Suprapubic skin (tissue), 4 donors: ENCODE results near the gene ABCC1. TPM values are rescaled to one million over a fixed set of nuclear protein-coding genes. Genes with fewer than 3 reads are reported as not detected.

Experiments
- DNase-seq, 2 donors: peaks; one replicate each; pipeline ENCODE4 v3.0.0-alpha.2; 2019; ENCODE audit warnings: low spot score in 2 of 2
- H3K27ac ChIP-seq: fragments of 200-600 bp; sonication (generic); one replicate; pipeline ENCODE4 v1.5.1; 2019
- H3K27me3 ChIP-seq: fragments of 200-600 bp; sonication (generic); one replicate; pipeline ENCODE4 v1.5.1; 2019
- H3K36me3 ChIP-seq: fragments of 200-600 bp; sonication (generic); one replicate; pipeline ENCODE4 v1.5.1; 2019
- H3K4me1 ChIP-seq: fragments of 200-600 bp; sonication (generic); one replicate; pipeline ENCODE4 v1.5.1; 2019
- H3K4me3 ChIP-seq: fragments of 200-600 bp; sonication (generic); one replicate; pipeline ENCODE4 v1.5.1; 2019; ENCODE audit warnings: mild to moderate bottlenecking
- H3K9me3 ChIP-seq: fragments of 200-600 bp; sonication (generic); one replicate; pipeline ENCODE4 v1.5.1; 2019
- CTCF ChIP-seq, 2 donors: fragments of 200-600 bp in 1 of 2; fragments of 450-650 bp in 1 of 2; sonication (generic) in 1 of 2; IDR thresholded peaks; one replicate each; pipeline ENCODE4 v1.5.1; 2016 to 2019; ENCODE audit warnings: antibody characterized with exemption in 2 of 2, mild to moderate bottlenecking in 1 of 2, moderate library complexity in 1 of 2
- EP300 ChIP-seq: sonication (generic); formaldehyde crosslinking; IDR thresholded peaks from one replicate; pipeline ENCODE4 v1.6.1; 2017; ENCODE audit warnings: antibody characterized with exemption
- POLR2A ChIP-seq, 2 donors: fragments of 450-650 bp; IDR thresholded peaks; one replicate each; pipeline ENCODE4 v1.6.1; 2017; ENCODE audit warnings: antibody characterized with exemption in 2 of 2, mild to moderate bottlenecking in 2 of 2, moderate library complexity in 2 of 2
- POLR2AphosphoS5 ChIP-seq, 3 donors: sonication (generic); formaldehyde crosslinking; IDR thresholded peaks; one replicate each; pipeline ENCODE4 v1.6.1; 2017; ENCODE audit warnings: antibody characterized with exemption in 3 of 3
- WGBS: methylation state at CpG from one replicate; pipeline ENCODE4 v1.1.5; 2018; 5-methylcytosine and 5-hydroxymethylcytosine counted together
- total RNA-seq, 4 donors: library from RNA; depleted of rRNA; stranded (reverse); fragments of >200 nt; gene quantifications; one replicate each; pipeline ENCODE4 v1.1.0, GENCODE V29; 2016

ABCC1 gene
- total RNA-seq, 4 donors from 2014 or later, result 22.1 to 37.4 (median 27.2) TPM

- 95% methylated on average over 3 of the region's 3 CpGs for WGBS
- Histone ChIP-seq H3K36me3 (peaks cover 88% of the 10 kb centered on the region), H3K4me1 (no peaks in the 10 kb centered on the region), H3K27me3 (no peaks in the 10 kb centered on the region), H3K27ac (no peak overlapping the region), H3K9me3 (no peaks in the 10 kb centered on the region), H3K4me3 (no peak overlapping the region)
- TF ChIP-seq POLR2A (IDR thresholded peaks at IDR 0.05) (no peak), POLR2AphosphoS5 (IDR thresholded peaks at IDR 0.05) (no peak)
- DNase-seq, result no peak
Observed at GRCh38 chr16:16084874-16085273, 135.5 kb downstream of the ABCC1 start.

GRCh38 chr16:16086653-16087446 is 137.4 kb downstream of the ABCC1 start:
- DNase-seq, result no peak
- WGBS, result 91% methylated on average over 18 of the region's 18 CpGs
- Histone ChIP-seq H3K27me3 (no peaks in the 10 kb centered on the region), H3K4me3 (no peak overlapping the region), H3K36me3 (peaks cover 92% of the 10 kb centered on the region), H3K27ac (no peak overlapping the region), H3K4me1 (no peaks in the 10 kb centered on the region), H3K9me3 (no peaks in the 10 kb centered on the region)
- TF ChIP-seq POLR2A (IDR thresholded peaks at IDR 0.05) (no peak), CTCF (IDR thresholded peaks at IDR 0.05) (no peak)

DNA sequence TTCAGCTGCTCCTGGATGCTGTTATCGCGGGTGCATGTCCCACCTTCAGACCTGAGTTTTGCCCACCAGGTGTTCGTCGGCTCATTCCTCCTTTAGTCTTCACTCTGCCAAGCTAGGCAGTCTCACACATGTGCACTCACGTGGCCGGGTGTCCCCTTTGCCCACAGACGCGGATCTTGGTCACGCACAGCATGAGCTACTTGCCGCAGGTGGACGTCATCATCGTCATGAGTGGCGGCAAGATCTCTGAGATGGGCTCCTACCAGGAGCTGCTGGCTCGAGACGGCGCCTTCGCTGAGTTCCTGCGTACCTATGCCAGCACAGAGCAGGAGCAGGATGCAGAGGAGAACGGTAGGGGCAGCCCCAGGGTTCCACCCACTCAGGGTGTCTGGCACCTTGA is 140.8 kb downstream of the ABCC1 start:
- Histone ChIP-seq H3K36me3 (peaks cover 59% of the 10 kb centered on the region), H3K4me1 (no peaks in the 10 kb centered on the region), H3K27ac (no peak overlapping the region), H3K27me3 (no peaks in the 10 kb centered on the region), H3K9me3 (no peaks in the 10 kb centered on the region), H3K4me3 (no peak overlapping the region)
- DNase-seq, result no peak
- 97% methylated on average over 13 of the region's 19 CpGs for WGBS
- TF ChIP-seq POLR2A (IDR thresholded peaks at IDR 0.05), result no peak
- no peak for TF ChIP-seq EP300
- TF ChIP-seq POLR2AphosphoS5 (IDR thresholded peaks at IDR 0.05), result no peak
- no peak for TF ChIP-seq CTCF (IDR thresholded peaks at IDR 0.05)

DNA sequence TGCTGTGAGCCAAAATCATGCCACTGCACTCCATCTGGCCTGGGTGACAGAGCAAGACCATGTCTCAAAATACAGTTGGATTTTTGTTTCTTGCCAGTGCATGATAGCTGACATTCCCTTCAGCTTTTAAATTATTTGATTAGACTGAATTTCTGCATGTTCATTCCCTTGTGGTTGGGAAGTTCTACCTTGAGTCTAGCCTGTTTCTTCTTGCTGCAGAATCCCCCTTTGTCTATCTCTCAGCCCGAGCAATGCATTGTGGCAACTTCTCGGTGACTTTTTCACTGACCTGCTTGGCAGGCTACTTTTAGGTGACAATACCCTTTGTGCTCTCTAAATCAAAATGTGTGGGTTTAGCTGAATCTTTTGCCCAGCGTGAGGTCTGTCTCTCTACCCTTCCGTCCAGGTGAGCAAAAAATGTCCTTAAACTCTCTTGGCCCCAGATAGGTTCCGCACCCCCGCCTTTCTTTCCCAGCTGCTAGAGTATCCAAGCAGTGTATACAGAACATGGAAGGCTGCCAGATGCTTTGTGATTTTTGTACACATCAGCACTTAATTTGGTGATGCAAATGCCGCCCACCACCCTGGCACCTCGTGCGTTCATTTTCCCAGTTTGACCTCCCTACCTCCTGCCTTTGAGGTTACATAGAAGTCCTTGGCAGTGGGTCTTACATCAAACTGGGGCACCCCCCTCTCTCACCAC is 143.7 kb downstream of the ABCC1 start:
- Histone ChIP-seq H3K27me3 (no peaks in the 10 kb centered on the region), H3K4me3 (no peak overlapping the region), H3K27ac (no peak overlapping the region), H3K4me1 (no peaks in the 10 kb centered on the region), H3K9me3 (no peaks in the 10 kb centered on the region), H3K36me3 (peaks cover 40% of the 10 kb centered on the region)
- DNase-seq, result no peak
- TF ChIP-seq POLR2AphosphoS5 (IDR thresholded peaks at IDR 0.05), result no peak
- no peak for TF ChIP-seq CTCF (IDR thresholded peaks at IDR 0.05)
- 71% methylated on average over 9 of the region's 9 CpGs for WGBS

GRCh38 chr16:16093628-16094332 is 144.4 kb downstream of the ABCC1 start:
- TF ChIP-seq POLR2AphosphoS5 (IDR thresholded peaks at IDR 0.05), result no peak
- TF ChIP-seq CTCF (IDR thresholded peaks at IDR 0.05), result no peak
- no peak for TF ChIP-seq POLR2A (IDR thresholded peaks at IDR 0.05)
- TF ChIP-seq EP300, result no peak
- Histone ChIP-seq H3K4me3 (no peak overlapping the region), H3K27me3 (no peaks in the 10 kb centered on the region), H3K36me3 (peaks cover 44% of the 10 kb centered on the region), H3K27ac (no peak overlapping the region), H3K9me3 (no peaks in the 10 kb centered on the region), H3K4me1 (no peaks in the 10 kb centered on the region)
- DNase-seq, result no peak
- 85% methylated on average over 11 of the region's 11 CpGs for WGBS
